ENCODE measurements around the gene BCL2L14. TPM values are rescaled to one million over a fixed set of nuclear protein-coding genes. Genes with fewer than 3 reads are reported as not detected.

BCL2L14 gene
- total RNA-seq, 1 experiment from 2014 or later: not detected

DNA sequence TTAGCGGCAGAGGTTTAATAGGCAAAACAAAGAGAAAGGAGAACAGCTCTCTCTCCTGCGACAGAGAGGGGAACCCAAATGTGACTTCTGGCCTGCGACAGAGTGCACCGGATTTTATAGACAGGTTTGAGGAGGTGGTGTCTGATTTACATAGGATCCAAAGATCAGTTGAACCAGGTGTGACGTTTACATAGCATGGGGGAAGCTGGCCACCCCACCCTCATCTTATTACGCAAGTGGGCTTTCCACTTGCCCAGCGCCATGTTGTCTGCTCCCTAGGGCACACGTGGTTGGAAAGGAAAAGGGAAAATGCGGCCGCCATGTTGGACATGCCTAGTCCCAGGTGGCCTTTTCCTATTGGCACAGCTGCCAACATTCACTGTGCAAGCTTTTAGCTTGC lies 17.4 kb downstream of the BCL2L14 start:
- H3K27me3 ChIP-seq (ENCODE audit: low read length): no peaks in the 10 kb centered on the region
- H2AFZ ChIP-seq (ENCODE audit: low read length): no peak overlapping the region
- no peak overlapping the region for H3K4me3 ChIP-seq (ENCODE audit: low read length)
- no peaks in the 10 kb centered on the region for H3K9me2 ChIP-seq (replicated peaks; ENCODE audit: insufficient read depth, low read length)
- no peaks in the 10 kb centered on the region for H3K4me1 ChIP-seq (ENCODE audit: low read length)
- no peak for DNase-seq
- no peaks in the 10 kb centered on the region for H3K36me3 ChIP-seq (ENCODE audit: insufficient read depth, low read length)
- H3K9ac ChIP-seq (ENCODE audit: low read length): no peak overlapping the region
- H4K20me1 ChIP-seq (ENCODE audit: insufficient read depth, low read depth, low read length): no peaks in the 10 kb centered on the region
- no peaks in the 10 kb centered on the region for H3K9me3 ChIP-seq (ENCODE audit: low read length)
- no peak overlapping the region for H3K27ac ChIP-seq (ENCODE audit: low read length)
- no peaks in the 10 kb centered on the region for H3K79me2 ChIP-seq (ENCODE audit: low read length)
- no peak overlapping the region for H3K4me2 ChIP-seq (ENCODE audit: low read depth, low read length, poor library complexity, severe bottlenecking)

DNA sequence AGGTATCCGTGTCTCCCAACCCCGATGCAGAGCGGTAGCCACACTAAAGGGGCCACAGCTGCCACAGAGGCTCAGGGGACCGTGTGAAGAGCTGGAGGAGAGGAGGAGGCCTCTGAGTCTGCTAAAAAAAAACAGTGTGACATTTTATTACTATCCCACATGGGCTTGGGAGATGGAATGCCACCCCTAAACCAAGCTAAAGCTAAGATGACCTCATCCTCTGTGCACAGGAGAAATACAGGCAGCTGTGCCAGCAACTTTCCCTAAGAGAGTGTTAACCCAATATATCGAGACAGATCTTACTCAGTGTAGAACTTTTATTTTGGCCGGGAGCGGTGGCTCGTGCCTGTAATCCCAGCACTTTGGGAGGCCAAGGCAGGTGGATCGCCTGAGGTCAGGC lies 18.0 kb downstream of the BCL2L14 start:
- Histone ChIP-seq H3K27ac (ENCODE audit: low read length) (no peak overlapping the region), H2AFZ (ENCODE audit: low read length) (no peak overlapping the region), H3K9me2 (replicated peaks; ENCODE audit: insufficient read depth, low read length) (no peaks in the 10 kb centered on the region), H3K4me1 (ENCODE audit: low read length) (no peaks in the 10 kb centered on the region), H3K36me3 (ENCODE audit: insufficient read depth, low read length) (no peaks in the 10 kb centered on the region), H3K27me3 (ENCODE audit: low read length) (no peaks in the 10 kb centered on the region), H4K20me1 (ENCODE audit: insufficient read depth, low read depth, low read length) (no peaks in the 10 kb centered on the region), H3K4me3 (ENCODE audit: low read length) (no peak overlapping the region), H3K79me2 (ENCODE audit: low read length) (no peaks in the 10 kb centered on the region), H3K9me3 (ENCODE audit: low read length) (no peaks in the 10 kb centered on the region), H3K9ac (ENCODE audit: low read length) (no peak overlapping the region), H3K4me2 (ENCODE audit: low read depth, low read length, poor library complexity, severe bottlenecking) (no peak overlapping the region)
- DNase-seq: no peak

DNA sequence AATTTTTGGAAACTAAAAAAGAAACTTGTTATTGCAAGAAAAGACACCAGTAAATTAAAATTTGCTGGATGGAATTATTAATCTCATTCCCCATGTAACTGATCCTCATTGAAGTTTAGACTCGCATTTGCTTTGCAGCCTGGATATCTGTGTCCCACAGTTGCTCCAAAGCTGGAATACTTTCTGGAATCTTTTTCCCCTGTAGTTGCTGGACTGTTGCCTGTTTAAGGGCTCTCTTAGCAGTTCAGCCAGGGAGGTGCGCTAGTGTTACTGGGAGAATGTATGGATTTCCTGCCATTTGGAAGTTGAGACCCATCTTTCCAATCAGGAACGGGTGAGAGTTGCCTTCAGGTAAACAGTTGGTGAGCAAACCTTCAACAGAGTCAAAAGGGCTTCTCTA lies 20.3 kb downstream of the BCL2L14 start:
- no peaks in the 10 kb centered on the region for H3K9me2 ChIP-seq (replicated peaks; ENCODE audit: insufficient read depth, low read length)
- H3K9ac ChIP-seq (ENCODE audit: low read length): no peak overlapping the region
- H4K20me1 ChIP-seq (ENCODE audit: insufficient read depth, low read depth, low read length): no peaks in the 10 kb centered on the region
- no peaks in the 10 kb centered on the region for H3K4me1 ChIP-seq (ENCODE audit: low read length)
- H3K79me2 ChIP-seq (ENCODE audit: low read length): no peaks in the 10 kb centered on the region
- H3K36me3 ChIP-seq (ENCODE audit: insufficient read depth, low read length): no peaks in the 10 kb centered on the region
- no peaks in the 10 kb centered on the region for H3K9me3 ChIP-seq (ENCODE audit: low read length)
- DNase-seq: no peak
- no peak overlapping the region for H3K4me2 ChIP-seq (ENCODE audit: low read depth, low read length, poor library complexity, severe bottlenecking)
- H2AFZ ChIP-seq (ENCODE audit: low read length): no peak overlapping the region
- no peak overlapping the region for H3K4me3 ChIP-seq (ENCODE audit: low read length)
- no peak overlapping the region for H3K27ac ChIP-seq (ENCODE audit: low read length)
- no peaks in the 10 kb centered on the region for H3K27me3 ChIP-seq (ENCODE audit: low read length)

DNA sequence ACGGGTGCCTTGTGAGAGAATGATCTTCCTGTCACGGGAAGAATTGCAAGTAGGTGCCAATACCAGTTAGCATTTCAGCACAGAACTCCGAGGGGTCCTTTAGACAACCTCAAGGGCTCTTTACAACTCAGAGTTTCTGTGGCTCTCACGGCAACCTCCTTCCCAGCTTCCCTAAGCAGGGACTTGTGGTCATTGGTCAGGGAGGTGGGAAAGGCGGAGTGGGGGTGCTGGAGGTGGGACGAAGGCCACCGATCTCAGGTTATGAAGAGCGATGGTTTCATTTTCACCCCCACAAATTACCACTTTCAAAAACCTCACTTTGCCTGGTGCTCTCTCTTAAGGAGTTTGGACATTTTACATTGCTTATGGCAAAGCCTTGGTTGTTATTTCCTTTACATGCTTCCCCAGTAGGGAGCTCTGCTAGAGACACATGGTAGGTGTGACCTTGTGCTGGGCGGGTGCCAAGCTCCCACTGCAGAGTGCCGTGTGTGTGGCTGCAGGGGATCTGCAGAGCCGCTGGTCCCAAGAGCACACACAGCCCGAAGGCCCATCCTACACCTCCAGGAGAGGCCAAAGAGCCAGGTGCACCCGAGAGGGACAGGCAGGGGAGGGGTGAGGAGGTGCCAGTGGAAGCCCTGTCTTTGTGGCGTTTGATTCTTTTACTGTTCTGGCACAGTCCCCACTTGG lies 21.4 kb downstream of the BCL2L14 start:
- Histone ChIP-seq H4K20me1 (ENCODE audit: insufficient read depth, low read depth, low read length) (no peaks in the 10 kb centered on the region), H3K4me3 (ENCODE audit: low read length) (no peak overlapping the region), H3K79me2 (ENCODE audit: low read length) (no peaks in the 10 kb centered on the region), H3K27ac (ENCODE audit: low read length) (no peak overlapping the region), H3K9me3 (ENCODE audit: low read length) (no peaks in the 10 kb centered on the region), H3K4me1 (ENCODE audit: low read length) (no peaks in the 10 kb centered on the region), H3K4me2 (ENCODE audit: low read depth, low read length, poor library complexity, severe bottlenecking) (no peak overlapping the region), H2AFZ (ENCODE audit: low read length) (no peak overlapping the region), H3K27me3 (ENCODE audit: low read length) (no peaks in the 10 kb centered on the region), H3K9ac (ENCODE audit: low read length) (no peak overlapping the region), H3K36me3 (ENCODE audit: insufficient read depth, low read length) (no peaks in the 10 kb centered on the region), H3K9me2 (replicated peaks; ENCODE audit: insufficient read depth, low read length) (no peaks in the 10 kb centered on the region; the same call in 1 of the 2 replicates)
- no peak for DNase-seq

DNA sequence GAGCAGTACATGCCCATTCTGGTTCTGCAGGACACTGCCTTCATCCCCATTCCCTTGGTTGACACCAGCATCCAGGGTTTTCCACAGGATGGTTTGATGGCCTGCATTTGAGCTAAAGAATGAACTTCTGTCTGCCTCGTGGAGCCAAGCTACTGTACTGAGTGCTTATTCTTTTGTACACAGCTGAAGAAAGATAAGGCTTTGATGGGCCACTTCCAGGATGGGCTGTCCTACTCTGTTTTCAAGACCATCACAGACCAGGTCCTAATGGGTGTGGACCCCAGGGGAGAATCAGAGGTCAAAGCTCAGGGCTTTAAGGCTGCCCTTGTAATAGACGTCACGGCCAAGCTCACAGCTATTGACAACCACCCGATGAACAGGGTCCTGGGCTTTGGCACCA lies 23.7 kb downstream of the BCL2L14 start:
- Histone ChIP-seq H3K79me2 (ENCODE audit: low read length) (no peaks in the 10 kb centered on the region), H3K4me3 (ENCODE audit: low read length) (no peak overlapping the region), H3K27ac (ENCODE audit: low read length) (no peak overlapping the region), H3K9me3 (ENCODE audit: low read length) (no peaks in the 10 kb centered on the region), H3K4me1 (ENCODE audit: low read length) (no peaks in the 10 kb centered on the region), H4K20me1 (ENCODE audit: insufficient read depth, low read depth, low read length) (no peaks in the 10 kb centered on the region), H3K9me2 (replicated peaks; ENCODE audit: insufficient read depth, low read length) (no peaks in the 10 kb centered on the region; the same call in 1 of the 2 replicates), H3K36me3 (ENCODE audit: insufficient read depth, low read length) (no peaks in the 10 kb centered on the region), H3K4me2 (ENCODE audit: low read depth, low read length, poor library complexity, severe bottlenecking) (no peak overlapping the region), H2AFZ (ENCODE audit: low read length) (no peak overlapping the region), H3K9ac (ENCODE audit: low read length) (no peak overlapping the region), H3K27me3 (ENCODE audit: low read length) (no peaks in the 10 kb centered on the region)
- DNase-seq: no peak

DNA sequence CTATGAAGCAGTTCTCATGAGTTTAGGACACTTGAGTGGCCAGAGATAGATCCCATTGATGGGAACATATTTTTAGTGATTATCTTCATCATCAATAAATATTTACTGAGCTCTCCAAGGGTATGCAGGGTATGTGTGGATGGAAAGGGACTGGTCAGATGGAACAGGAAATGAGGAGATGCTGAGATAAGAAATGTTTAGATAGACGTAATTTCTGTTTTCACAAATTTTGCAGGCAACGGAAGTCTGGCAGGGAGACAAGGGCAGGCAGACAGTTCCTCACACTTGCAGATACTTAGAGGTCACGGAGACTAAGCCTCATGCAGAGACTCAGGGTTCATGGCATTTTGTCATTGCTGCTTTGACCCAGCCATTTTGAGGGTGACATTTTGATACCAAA lies 24.3 kb downstream of the BCL2L14 start:
- Histone ChIP-seq H3K9ac (ENCODE audit: low read length) (no peak overlapping the region), H3K9me3 (ENCODE audit: low read length) (no peaks in the 10 kb centered on the region), H3K79me2 (ENCODE audit: low read length) (no peaks in the 10 kb centered on the region), H3K4me1 (ENCODE audit: low read length) (no peaks in the 10 kb centered on the region), H3K9me2 (replicated peaks; ENCODE audit: insufficient read depth, low read length) (no peaks in the 10 kb centered on the region; the same call in 1 of the 2 replicates), H4K20me1 (ENCODE audit: insufficient read depth, low read depth, low read length) (no peaks in the 10 kb centered on the region), H3K27ac (ENCODE audit: low read length) (no peak overlapping the region), H3K4me2 (ENCODE audit: low read depth, low read length, poor library complexity, severe bottlenecking) (no peak overlapping the region), H2AFZ (ENCODE audit: low read length) (no peak overlapping the region), H3K27me3 (ENCODE audit: low read length) (no peaks in the 10 kb centered on the region), H3K36me3 (ENCODE audit: insufficient read depth, low read length) (no peaks in the 10 kb centered on the region), H3K4me3 (ENCODE audit: low read length) (no peak overlapping the region)
- DNase-seq: no peak

DNA sequence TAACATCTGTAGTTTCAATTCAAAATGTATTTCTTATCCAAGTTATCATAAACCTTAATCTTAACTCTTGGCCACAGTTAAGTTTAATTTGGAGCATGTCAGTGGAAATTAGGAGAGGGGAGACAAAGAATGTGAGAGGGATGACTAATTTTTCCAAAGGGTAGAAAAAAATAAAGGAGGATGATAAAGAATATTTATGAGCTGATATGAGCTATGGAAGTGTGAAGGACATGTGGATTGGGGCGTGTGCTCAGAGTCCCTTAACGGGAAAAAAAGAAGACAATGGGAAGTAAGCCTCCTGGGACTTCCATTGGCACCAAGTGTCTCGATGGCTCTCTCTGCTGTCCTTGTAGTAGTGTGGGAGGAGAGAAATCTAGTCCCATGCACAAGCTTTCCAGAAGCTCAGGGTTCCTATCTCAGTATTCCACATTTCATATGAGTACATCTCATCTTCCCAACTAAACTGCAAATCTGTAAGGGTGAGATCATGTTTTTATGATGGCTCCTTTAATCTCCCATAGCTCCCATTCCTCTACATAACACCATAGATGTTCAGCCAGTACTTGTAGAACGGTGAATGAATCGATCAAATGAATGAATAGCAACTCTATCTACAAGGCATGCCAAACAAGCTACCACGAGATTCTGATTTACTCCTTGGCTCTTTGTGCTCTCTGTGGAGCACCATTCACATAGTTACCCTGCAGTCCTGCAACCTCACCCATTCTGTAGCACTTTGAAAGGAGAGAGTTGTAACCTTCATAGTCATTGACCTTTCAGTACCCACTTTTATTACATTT lies 27.4 kb downstream of the BCL2L14 start:
- Histone ChIP-seq H3K4me2 (ENCODE audit: low read depth, low read length, poor library complexity, severe bottlenecking) (no peak overlapping the region), H3K36me3 (ENCODE audit: insufficient read depth, low read length) (no peaks in the 10 kb centered on the region), H3K27me3 (ENCODE audit: low read length) (no peaks in the 10 kb centered on the region), H2AFZ (ENCODE audit: low read length) (no peak overlapping the region), H3K79me2 (ENCODE audit: low read length) (no peaks in the 10 kb centered on the region), H3K9me3 (ENCODE audit: low read length) (no peaks in the 10 kb centered on the region), H3K4me1 (ENCODE audit: low read length) (no peaks in the 10 kb centered on the region), H4K20me1 (ENCODE audit: insufficient read depth, low read depth, low read length) (no peaks in the 10 kb centered on the region), H3K9ac (ENCODE audit: low read length) (no peak overlapping the region), H3K4me3 (ENCODE audit: low read length) (no peak overlapping the region), H3K27ac (ENCODE audit: low read length) (no peak overlapping the region), H3K9me2 (replicated peaks; ENCODE audit: insufficient read depth, low read length) (no peaks in the 10 kb centered on the region; the same call in 1 of the 2 replicates)
- no peak for DNase-seq

DNA sequence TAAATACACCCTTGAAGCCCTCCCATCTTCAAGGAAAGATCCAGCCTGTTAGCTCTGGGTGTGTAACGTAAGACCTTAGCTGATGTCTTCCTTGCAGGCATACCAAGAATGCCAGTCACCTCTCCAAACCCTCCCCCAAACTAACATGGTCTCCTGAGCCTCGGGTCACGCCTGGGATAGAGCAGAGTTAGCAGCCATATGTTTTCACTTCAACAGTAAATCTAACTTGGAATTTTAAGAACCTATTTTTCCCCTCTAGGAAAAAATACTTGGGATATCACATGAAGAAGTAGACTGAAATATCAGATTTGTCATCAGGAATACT lies 27.9 kb downstream of the BCL2L14 start:
- H3K4me3 ChIP-seq (ENCODE audit: low read length): no peak overlapping the region
- H3K9me3 ChIP-seq (ENCODE audit: low read length): no peaks in the 10 kb centered on the region
- DNase-seq: no peak
- no peak overlapping the region for H3K9ac ChIP-seq (ENCODE audit: low read length)
- no peaks in the 10 kb centered on the region for H3K36me3 ChIP-seq (ENCODE audit: insufficient read depth, low read length)
- no peak overlapping the region for H3K27ac ChIP-seq (ENCODE audit: low read length)
- no peak overlapping the region for H2AFZ ChIP-seq (ENCODE audit: low read length)
- H3K4me2 ChIP-seq (ENCODE audit: low read depth, low read length, poor library complexity, severe bottlenecking): no peak overlapping the region
- H3K79me2 ChIP-seq (ENCODE audit: low read length): no peaks in the 10 kb centered on the region
- no peaks in the 10 kb centered on the region for H3K27me3 ChIP-seq (ENCODE audit: low read length)
- H3K9me2 ChIP-seq (replicated peaks; ENCODE audit: insufficient read depth, low read length): no peaks in the 10 kb centered on the region; the same call in 1 of the 2 replicates
- no peaks in the 10 kb centered on the region for H3K4me1 ChIP-seq (ENCODE audit: low read length)
- H4K20me1 ChIP-seq (ENCODE audit: insufficient read depth, low read depth, low read length): no peaks in the 10 kb centered on the region
